Kidney (tissue), 14 donors: ENCODE results near the gene RNF44. TPM values are rescaled to one million over a fixed set of nuclear protein-coding genes. Genes with fewer than 3 reads are reported as not detected.
A peak's percentile ranks its signal among the peaks of the same experiment; 100 is the strongest.

Experiments used
- DNase-seq, 5 donors: peaks; one replicate each; pipeline ENCODE4 v3.0.0-alpha.2; 2013 to 2020
- FAIRE-seq: peaks from 2 replicates; lab custom pipeline; 2012; peaks lifted over from hg19 to GRCh38; lab: Jason Lieb, UNC
- H3K27ac ChIP-seq, 2 donors: one replicate each; pipeline ENCODE4 v1.7.0; 2013; ENCODE audit warnings: low read depth in 2 of 2, low read length in 2 of 2, inconsistent platforms in 1 of 2
- H3K27me3 ChIP-seq: one replicate; pipeline ENCODE4 v1.7.1; 2013; ENCODE audit warnings: low read length, inconsistent platforms; ENCODE audit not compliant: control insufficient read depth, insufficient read depth
- H3K36me3 ChIP-seq, 3 donors: one replicate each; pipeline versions ENCODE4 v1.7.0 to v1.7.1; 2013; ENCODE audit warnings: low read length in 3 of 3, control low read depth in 1 of 3, inconsistent platforms in 1 of 3; ENCODE audit not compliant: insufficient read depth in 3 of 3, control insufficient read depth in 2 of 3
- H3K4me1 ChIP-seq, 3 donors: one replicate each; pipeline versions ENCODE4 v1.7.0 to v1.7.1; 2013; ENCODE audit warnings: low read length in 3 of 3, inconsistent platforms in 1 of 3, low read depth in 1 of 3; ENCODE audit not compliant: control insufficient read depth in 2 of 3, insufficient read depth in 2 of 3
- H3K4me3 ChIP-seq, 3 donors: one replicate each; pipeline versions ENCODE4 v1.7.0 to v1.8.1; 2013; ENCODE audit warnings: low read length in 3 of 3, control low read depth in 1 of 3, inconsistent platforms in 1 of 3
- H3K9ac ChIP-seq, 3 donors: one replicate each; pipeline versions ENCODE4 v1.7.0 to v1.7.1; 2013; ENCODE audit warnings: low read length in 3 of 3, control low read depth in 1 of 3, inconsistent platforms in 1 of 3
- H3K9me3 ChIP-seq, 3 donors: one replicate each; pipeline versions ENCODE4 v1.7.0 to v1.7.1; 2013; ENCODE audit warnings: low read length in 3 of 3, control low read depth in 1 of 3, inconsistent platforms in 1 of 3; ENCODE audit not compliant: control insufficient read depth in 2 of 3, insufficient read depth in 1 of 3
- CTCF ChIP-seq: IDR thresholded peaks from 3 replicates; pipeline ENCODE4 v1.5.1; 2012; ENCODE audit warnings: mild to moderate bottlenecking, moderate library complexity, borderline replicate concordance; ENCODE audit not compliant: insufficient read depth; ENCODE audit errors: extremely low read depth
- intact Hi-C: fragments of 100-400 bp; cut with DNase I; formaldehyde crosslinking; loops from one replicate; pipeline ENCODE4 v1.11.1; 2022
- polyA plus RNA-seq: library from polyadenylated mRNA; stranded (reverse); fragments of 350-450 nt; fragmentation: Illumina TruSeq; extraction: RNeasy Lipid Tissue Mini Kit (QIAGEN cat#74804); gene quantifications from one replicate; pipeline ENCODE4 v1.2.3, GENCODE V29; 2014; ENCODE audit warnings: low read depth, low replicate concordance; ENCODE audit not compliant: insufficient read depth
- total RNA-seq: library from RNA; stranded (reverse); fragmentation: NEBNext Ultra II Directional; extraction: Animal tissue kit (Norgen Biotek cat#: 25700); gene quantifications from one replicate; pipeline ENCODE4 v1.2.1, GENCODE V29; 2021
- donor health status: control.
- donor health status: control.
- donor health status: control.
- donor health status: control.
- donor health status: control.
- donor health status: DM: yes; HTN: yes; CAD: no.
- donor health status: Normal renal cell carcinoma (clear cell type).

The RNF44 gene
- total and polyA plus RNA-seq, 2 donors from 2014 or later: 12.5 to 61.8 TPM

GRCh38 chr5:176538230-176538988 lies 1.2 kb upstream of the RNF44 start:
- Histone ChIP-seq H3K9ac (peak overlapping the region in 2 of 3 donors; percentile 3 to 33), H3K9me3 (no peaks in the 10 kb centered on the region), H3K36me3 (no peaks in the 10 kb centered on the region), H3K27ac (no peak overlapping the region), H3K4me3 (peak overlapping the region; percentile 45 to 47 (median 45)), H3K27me3 (no peaks in the 10 kb centered on the region), H3K4me1 (peaks cover 2 to 34% (median 13%) of the 10 kb centered on the region in 3 donors)
- no peak for TF ChIP-seq CTCF
- no peak for FAIRE-seq
- intact Hi-C loops: no loop called here
- peak in 1 of 5 donors; percentile 33 for DNase-seq

- no peaks in the 10 kb centered on the region for H3K9me3 ChIP-seq
- peaks cover 2 to 41% (median 13%) of the 10 kb centered on the region in 3 donors for H3K4me1 ChIP-seq
- no peaks in the 10 kb centered on the region for H3K27me3 ChIP-seq
- H3K4me3 ChIP-seq: peak overlapping the region; percentile 84 to 99 (median 85)
- intact Hi-C loops: no loop called here
- H3K36me3 ChIP-seq: no peaks in the 10 kb centered on the region
- H3K27ac ChIP-seq: peak overlapping the region; percentile 96 to 98
- TF ChIP-seq CTCF: no peak
- DNase-seq (peak; percentile 99 to 100 (median 99)), FAIRE-seq (peak; percentile 89)
- H3K9ac ChIP-seq: peak overlapping the region; percentile 57 to 91 (median 76)
Measured at GRCh38 chr5:176537554-176538229, 490 bp upstream of the RNF44 start.

- no peaks in the 10 kb centered on the region for H3K9me3 ChIP-seq
- peak overlapping the region; percentile 48 to 99 (median 79) for H3K4me3 ChIP-seq
- FAIRE-seq (no peak), DNase-seq (peak; percentile 83 to 95 (median 92))
- TF ChIP-seq CTCF: no peak
- peaks cover 2 to 30% (median 13%) of the 10 kb centered on the region in 3 donors for H3K4me1 ChIP-seq
- peaks cover 0 to 4% (median 2%) of the 10 kb centered on the region in 3 donors for H3K36me3 ChIP-seq
- intact Hi-C loops: no loop called here
- peak overlapping the region; percentile 46 to 91 (median 83) for H3K9ac ChIP-seq
- peak overlapping the region; percentile 96 to 98 for H3K27ac ChIP-seq
- H3K27me3 ChIP-seq: no peaks in the 10 kb centered on the region
Measured at GRCh38 chr5:176536132-176536901, 885 bp downstream of the RNF44 start.
